CD14-positive monocyte (primary cell): Measurements from ENCODE around the gene TLCD3A. TPM values are rescaled to one million over a fixed set of nuclear protein-coding genes. Genes with fewer than 3 reads are reported as not detected.

Experiments used
- DNase-seq, 3 donors: peaks; one replicate each; pipeline ENCODE4 v3.0.0-alpha.2; 2011 to 2022
- H2AFZ ChIP-seq: 2 replicates; pipeline ENCODE4 v1.6.0; 2012; ENCODE audit warnings: mild to moderate bottlenecking, low read depth, low read length, inconsistent platforms; ENCODE audit not compliant: insufficient read depth, poor library complexity, severe bottlenecking
- H3K27ac ChIP-seq, 2 donors: 1 replicate in 1 of 2; 2 replicates in 1 of 2; pipeline ENCODE4 v1.5.1; 2012 to 2013; ENCODE audit warnings: low read length in 2 of 2, control low read depth in 1 of 2, inconsistent platforms in 1 of 2, low read depth in 1 of 2, mild to moderate bottlenecking in 1 of 2
- H3K27me3 ChIP-seq, 2 donors: one replicate each; pipeline versions ENCODE4 v1.6.0 to v1.6.1; 2011 to 2013; ENCODE audit warnings: low read length in 2 of 2; ENCODE audit not compliant: control insufficient read depth in 2 of 2, insufficient read depth in 2 of 2
- H3K36me3 ChIP-seq, 2 donors: replicated peaks in 1 of 2; 1 replicate in 1 of 2; 2 replicates in 1 of 2; pipeline versions ENCODE4 v1.5.1 to v1.6.1; 2012 to 2013; ENCODE audit warnings: low read length in 2 of 2, control low read depth in 1 of 2, inconsistent platforms in 1 of 2, mild to moderate bottlenecking in 1 of 2; ENCODE audit not compliant: insufficient read depth in 2 of 2, control insufficient read depth in 1 of 2
- H3K4me1 ChIP-seq, 2 donors: 1 replicate in 1 of 2; 2 replicates in 1 of 2; pipeline versions ENCODE4 v1.5.1 to v1.6.1; 2012 to 2013; ENCODE audit warnings: low read length in 2 of 2, control low read depth in 1 of 2, inconsistent platforms in 1 of 2, mild to moderate bottlenecking in 1 of 2, moderate library complexity in 1 of 2; ENCODE audit not compliant: insufficient read depth in 2 of 2, control insufficient read depth in 1 of 2
- H3K4me2 ChIP-seq: replicated peaks from 2 replicates; pipeline ENCODE3; 2012; ENCODE audit warnings: low read length, moderate library complexity, mild to moderate bottlenecking; ENCODE audit not compliant: poor library complexity, severe bottlenecking; ENCODE audit errors: extremely low read depth
- H3K4me3 ChIP-seq, 3 experiments: fragments of 200-600 bp in 1 of 3; sonication (generic) in 1 of 3; replicated peaks in 1 of 3; 1 replicate in 2 of 3; 2 replicates in 1 of 3; pipeline ENCODE4 v1.5.1; 2011 to 2013; ENCODE audit warnings: low read length in 3 of 3, mild to moderate bottlenecking in 3 of 3, control low read depth in 2 of 3, low read depth in 2 of 3, inconsistent platforms in 1 of 3, moderate library complexity in 1 of 3
- H3K79me2 ChIP-seq: 2 replicates; pipeline ENCODE4 v1.6.0; 2012; ENCODE audit warnings: mild to moderate bottlenecking, control low read depth, inconsistent platforms, low read length, moderate library complexity; ENCODE audit not compliant: insufficient read depth
- H3K9ac ChIP-seq: 2 replicates; pipeline ENCODE4 v1.6.0; 2017; ENCODE audit warnings: low read length, mild to moderate bottlenecking; ENCODE audit not compliant: insufficient read depth, poor library complexity, severe bottlenecking
- H3K9me3 ChIP-seq, 2 donors: replicated peaks in 1 of 2; 1 replicate in 1 of 2; 2 replicates in 1 of 2; pipeline versions ENCODE4 v1.5.1 to v1.6.1; 2012 to 2013; ENCODE audit warnings: low read length in 2 of 2, control low read depth in 1 of 2; ENCODE audit not compliant: control insufficient read depth in 1 of 2, insufficient read depth in 1 of 2
- H4K20me1 ChIP-seq: 2 replicates; pipeline ENCODE4 v1.6.0; 2012; ENCODE audit warnings: mild to moderate bottlenecking, low read length, control low read depth, moderate library complexity; ENCODE audit not compliant: insufficient read depth
- H3K27ac Mint-ChIP-seq, 7 donors: one replicate each; pipeline ENCODE4 v1.8.0; 2020; ENCODE audit warnings: mild to moderate bottlenecking in 7 of 7, mixed read lengths in 7 of 7, moderate library complexity in 6 of 7, inconsistent platforms in 2 of 7
- H3K27me3 Mint-ChIP-seq, 3 donors: one replicate each; pipeline ENCODE4 v1.8.0; 2021 to 2022; ENCODE audit warnings: low read depth in 3 of 3, mild to moderate bottlenecking in 3 of 3, mixed read lengths in 3 of 3, moderate library complexity in 3 of 3, inconsistent platforms in 1 of 3
- H3K36me3 Mint-ChIP-seq, 2 donors: one replicate each; pipeline ENCODE4 v1.8.0; 2020; ENCODE audit warnings: mixed read lengths in 2 of 2, inconsistent platforms in 1 of 2, mild to moderate bottlenecking in 1 of 2
- H3K4me1 Mint-ChIP-seq: one replicate; pipeline ENCODE4 v1.8.0; 2020; ENCODE audit warnings: mild to moderate bottlenecking, mixed read lengths
- H3K4me3 Mint-ChIP-seq, 2 donors: one replicate each; pipeline ENCODE4 v1.8.0; 2020; ENCODE audit warnings: mild to moderate bottlenecking in 2 of 2, mixed read lengths in 2 of 2, moderate library complexity in 1 of 2
- H3K9me3 Mint-ChIP-seq, 7 donors: one replicate each; pipeline ENCODE4 v1.8.0; 2020 to 2022; ENCODE audit warnings: mixed read lengths in 7 of 7, mild to moderate bottlenecking in 6 of 7, moderate library complexity in 6 of 7, inconsistent platforms in 2 of 7
- CTCF ChIP-seq: fragments of 200-600 bp; IDR thresholded peaks from one replicate; pipeline ENCODE4 v1.8.0; 2022; ENCODE audit warnings: antibody characterized with exemption, mild to moderate bottlenecking
- WGBS: methylation state at CpG from one replicate; pipeline ENCODE4 v1.1.5; 2013; ENCODE audit warnings: missing lambda C conversion rate; ENCODE audit not compliant: insufficient coverage; 5-methylcytosine and 5-hydroxymethylcytosine counted together
- intact Hi-C, 2 donors: fragments of 100-400 bp; cut with micrococcal nuclease; formaldehyde crosslinking; loops; one replicate each; pipeline versions ENCODE4 v1.15.0 to v1.15.1; 2023
- polyA plus RNA-seq, 3 donors: library from polyadenylated mRNA; depleted of rRNA in 1 of 3; unstranded in 2 of 3; stranded (reverse) in 1 of 3; fragments of 300-500 nt in 2 of 3; fragments of >200 nt in 1 of 3; fragmentation: Illumina TruSeq in 2 of 3; gene quantifications; 1 replicate in 2 of 3; 2 replicates in 1 of 3; pipeline ENCODE4 v1.2.3, GENCODE V29; 2012 to 2021

TLCD3A gene
- polyA plus RNA-seq, 3 donors: 0.09 to 1.8 (median 0.13) TPM

DNA sequence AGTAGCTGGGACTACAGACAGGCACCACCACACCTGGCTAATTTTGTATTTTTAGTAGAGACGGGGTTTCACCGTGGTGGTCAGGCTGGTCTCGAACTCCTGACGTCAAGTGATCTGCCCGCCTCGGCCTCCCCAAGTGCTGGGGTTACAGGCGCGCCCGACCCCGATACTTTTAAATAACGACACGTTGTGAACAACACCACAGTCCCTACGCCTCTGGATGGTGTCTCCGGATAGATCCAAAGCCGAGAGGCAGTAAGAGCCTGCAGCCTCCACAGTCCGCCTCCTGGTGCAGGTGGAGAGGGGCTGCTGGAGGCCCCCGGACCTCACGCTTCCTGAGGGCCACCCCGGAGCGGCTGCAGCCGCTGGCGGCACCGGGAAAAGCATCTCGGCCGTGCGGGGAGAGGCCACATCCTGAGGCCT, 741 bp upstream of the TLCD3A start:
- Histone ChIP-seq H3K27me3 (peaks cover 20 to 39% of the 10 kb centered on the region in 2 donors), H2AFZ (peak overlapping the region; percentile 71), H3K36me3 (no peaks in the 10 kb centered on the region), H4K20me1 (no peaks in the 10 kb centered on the region), H3K4me2 (peak overlapping the region; percentile 84), H3K4me1 (peaks cover 10 to 16% of the 10 kb centered on the region in 2 donors), H3K79me2 (no peaks in the 10 kb centered on the region), H3K4me3 (peak overlapping the region; percentile 20 to 68 (median 20)), H3K9me3 (peaks cover 0 to 8% of the 10 kb centered on the region in 2 donors), H3K27ac (no peak overlapping the region), H3K9ac (peak overlapping the region; percentile 59)
- H3K4me3 Mint-ChIP-seq: peak overlapping the region; percentile 60 to 82
- intact Hi-C loops: no loop called here
- TF ChIP-seq CTCF: no peak
- DNase-seq: no peak
- no peak overlapping the region for H3K27ac Mint-ChIP-seq
- peaks cover 10% of the 10 kb centered on the region for H3K4me1 Mint-ChIP-seq
- peaks cover 0 to 13% (median 5%) of the 10 kb centered on the region in 7 donors for H3K9me3 Mint-ChIP-seq
- no peaks in the 10 kb centered on the region for H3K36me3 Mint-ChIP-seq
- peaks cover 35 to 52% (median 36%) of the 10 kb centered on the region in 3 donors for H3K27me3 Mint-ChIP-seq
- 15% methylated on average over 21 of the region's 26 CpGs for WGBS

DNA sequence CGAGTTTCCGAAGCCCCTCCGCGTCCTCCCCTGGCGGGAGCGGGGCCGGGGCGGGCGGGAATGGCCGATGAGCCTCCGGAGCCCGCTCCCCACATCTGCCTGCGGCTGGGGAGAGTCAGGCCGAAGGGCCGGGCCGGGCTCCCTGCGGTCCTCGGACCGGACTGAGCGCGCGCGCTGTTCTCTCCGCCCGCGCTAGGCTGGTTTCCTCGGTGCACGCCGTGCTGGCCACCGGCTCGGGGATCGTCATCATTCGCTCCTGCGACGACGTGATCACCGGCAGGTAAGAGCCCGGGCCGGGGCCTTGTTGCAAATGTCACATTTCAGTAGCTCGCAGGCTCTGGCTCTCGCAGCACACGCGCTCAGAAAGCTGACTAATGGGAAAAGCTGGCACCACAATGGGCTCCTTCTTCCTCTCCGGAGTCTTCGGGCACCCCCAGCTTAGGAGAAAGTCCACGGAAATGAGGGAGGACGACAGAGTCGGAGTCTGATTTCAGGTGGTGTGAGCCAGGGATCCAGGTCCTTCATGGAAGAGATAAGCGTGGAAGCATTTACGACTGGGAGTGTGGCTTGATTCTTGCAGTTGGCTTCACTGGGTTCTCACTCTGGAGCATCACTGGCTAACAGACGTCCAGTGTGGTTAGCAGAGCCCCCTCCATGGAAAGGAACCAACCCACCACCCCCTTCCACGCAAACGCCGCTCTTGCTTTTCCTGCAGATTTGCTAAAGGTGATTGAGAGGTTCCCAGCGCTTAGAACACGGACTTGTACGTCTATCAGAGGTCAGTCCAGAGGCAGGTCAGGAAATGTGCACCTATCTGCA, 715 bp downstream of the TLCD3A start:
- Mint-ChIP-seq H3K36me3 (no peaks in the 10 kb centered on the region), H3K4me3 (peak overlapping the region; percentile 82 to 91), H3K4me1 (peaks cover 10% of the 10 kb centered on the region), H3K9me3 (peaks cover 0 to 13% (median 5%) of the 10 kb centered on the region in 7 donors), H3K27me3 (peaks cover 35 to 50% (median 36%) of the 10 kb centered on the region in 3 donors), H3K27ac (peak overlapping the region in 3 of 7 donors; percentile 50 to 77 (median 76))
- Histone ChIP-seq H3K36me3 (no peaks in the 10 kb centered on the region), H2AFZ (peak overlapping the region; percentile 61), H3K9ac (peak overlapping the region; percentile 43), H3K27me3 (peaks cover 20 to 38% of the 10 kb centered on the region in 2 donors), H3K4me1 (peaks cover 10 to 16% of the 10 kb centered on the region in 2 donors), H4K20me1 (no peaks in the 10 kb centered on the region), H3K27ac (no peak overlapping the region), H3K4me3 (peak overlapping the region; percentile 18 to 72 (median 20)), H3K9me3 (peaks cover 0 to 8% of the 10 kb centered on the region in 2 donors), H3K4me2 (peak overlapping the region; percentile 84), H3K79me2 (no peaks in the 10 kb centered on the region)
- 9% methylated on average over 55 of the region's 57 CpGs for WGBS
- TF ChIP-seq CTCF: no peak
- intact Hi-C loops: no loop called here
- peak in 1 of 3 donors; percentile 33 for DNase-seq
